Activated naive CD8-positive, alpha-beta T cell treated with anti-CD3 and anti-CD28 coated beads, Interleukin-2, amount 10 ng/mL, durations not matched to agents 7 days and 5 days (primary cell): ENCODE data around the gene C14orf119. TPM values are rescaled to one million over a fixed set of nuclear protein-coding genes. Genes with fewer than 3 reads are reported as not detected.
A peak's percentile ranks its signal among the peaks of the same experiment; 100 is the strongest.

Source experiments
- ATAC-seq: fragments of 150-1000 bp; cut with Tn5 transposase; one replicate; pipeline ENCODE4 v1.10.0; 2021; ENCODE audit warnings: low read depth, moderate library complexity
- POLR2A ChIA-PET: fragments of 350-600 bp; sonication (Branson Sonifier 250); formaldehyde crosslinking; loops from one replicate; lab custom pipeline; 2021; ENCODE audit warnings: antibody characterized with exemption; lab: Charles Lee
- DNase-seq: peaks from one replicate; pipeline ENCODE4 v3.0.0; 2021
- H3K27ac Mint-ChIP-seq: one replicate; pipeline ENCODE4 v1.8.0; 2022; ENCODE audit warnings: mild to moderate bottlenecking, mixed read lengths
- H3K27me3 Mint-ChIP-seq: one replicate; pipeline ENCODE4 v1.8.0; 2022; ENCODE audit warnings: mild to moderate bottlenecking, moderate library complexity, mixed read lengths
- H3K36me3 Mint-ChIP-seq: one replicate; pipeline ENCODE4 v1.8.0; 2021; ENCODE audit warnings: mild to moderate bottlenecking, mixed read lengths
- H3K4me1 Mint-ChIP-seq: one replicate; pipeline ENCODE4 v1.8.0; 2021; ENCODE audit warnings: mixed read lengths
- H3K4me3 Mint-ChIP-seq: one replicate; pipeline ENCODE4 v1.8.0; 2022; ENCODE audit warnings: mild to moderate bottlenecking, moderate library complexity, mixed read lengths
- H3K9me3 Mint-ChIP-seq: one replicate; pipeline ENCODE4 v1.8.0; 2021; ENCODE audit warnings: mixed read lengths
- total RNA-seq, 2 experiments: library from RNA; stranded (reverse); gene quantifications; one replicate each; pipeline ENCODE4 v1.2.3, GENCODE V29; 2021

C14orf119 gene
- total RNA-seq, 2 experiments from 2014 or later, result 46.6 to 47.4 TPM

DNA sequence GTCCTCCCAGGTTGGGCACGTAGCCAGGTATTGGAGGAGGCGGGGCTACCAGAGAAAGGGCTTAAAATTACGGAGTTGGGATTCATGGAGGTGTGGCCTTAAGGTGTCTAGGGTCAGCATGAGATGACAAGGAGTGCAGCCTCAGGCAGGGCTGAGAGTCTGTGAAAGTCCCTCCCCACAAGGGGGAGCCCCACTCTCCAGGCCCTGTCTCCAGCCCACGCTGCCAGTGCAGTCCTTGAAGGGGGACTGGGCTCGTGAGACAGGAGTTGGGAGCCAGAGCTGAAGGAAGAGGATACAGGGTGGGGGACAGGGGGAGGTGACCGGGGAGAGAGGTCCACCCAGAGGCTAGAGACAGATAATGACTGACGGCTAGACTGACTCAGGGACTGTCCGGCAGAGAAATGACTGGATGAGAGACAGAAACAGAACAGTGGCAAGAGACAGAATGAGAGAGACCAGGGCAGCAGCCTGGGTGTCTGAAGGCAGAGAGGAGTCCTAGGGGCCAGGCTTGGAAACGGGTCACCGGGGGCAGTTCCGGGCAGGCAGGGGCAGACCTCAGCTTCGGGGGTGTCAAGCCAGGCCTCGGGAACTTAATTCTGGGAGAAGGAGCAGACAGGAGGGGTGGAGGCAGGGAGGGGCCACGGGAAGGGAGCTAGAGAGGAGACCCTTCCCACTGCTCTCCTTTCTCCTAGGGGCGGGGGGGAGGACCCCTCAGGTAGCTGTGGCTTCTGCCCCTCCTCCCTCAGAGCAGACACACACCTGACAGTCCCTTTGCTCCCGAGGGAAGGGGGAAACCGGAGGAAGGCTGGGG is 39.0 kb upstream of the C14orf119 start:
- ATAC-seq (peak; percentile 65), DNase-seq (peak; percentile 73)
- peaks cover 3% of the 10 kb centered on the region for H3K36me3 Mint-ChIP-seq
- no peaks in the 10 kb centered on the region for H3K9me3 Mint-ChIP-seq
- peaks cover 16% of the 10 kb centered on the region for H3K4me1 Mint-ChIP-seq
- POLR2A ChIA-PET, result interaction anchor here (0.6 to 2.6 kb wide), 3 partner anchors 32 to 70 kb away, joined by 3 to 9 read pairs (median 3); no protein-coding TSS in a partner anchor
- peak overlapping the region; percentile 80 for H3K4me3 Mint-ChIP-seq
- H3K27ac Mint-ChIP-seq, result peak overlapping the region; percentile 35
- peaks cover 8% of the 10 kb centered on the region for H3K27me3 Mint-ChIP-seq

- H3K27me3 Mint-ChIP-seq, result peaks cover 8% of the 10 kb centered on the region
- no peaks in the 10 kb centered on the region for H3K9me3 Mint-ChIP-seq
- DNase-seq (peak; percentile 81), ATAC-seq (peak; percentile 76)
- peaks cover 3% of the 10 kb centered on the region for H3K36me3 Mint-ChIP-seq
- POLR2A ChIA-PET, result interaction anchor here (0.5 to 2.6 kb wide), 13 partner anchors 14 to 1546 kb away, joined by 3 to 12 read pairs (median 5); partner anchors contain the start of gene HAUS4
- peak within 1 kb of the TSS; percentile 81 for H3K4me3 Mint-ChIP-seq
- H3K4me1 Mint-ChIP-seq, result peaks cover 16% of the 10 kb centered on the region
- peak within 1 kb of the TSS; percentile 35 for H3K27ac Mint-ChIP-seq
Measured at GRCh38 chr14:23056956-23057756, 38.1 kb upstream of the C14orf119 start, which contains the start of gene CDH24. CDH24 (minus strand) TSS chr14:23057520; CDS start chr14:23055733, 1,787 bp downstream.

DNA sequence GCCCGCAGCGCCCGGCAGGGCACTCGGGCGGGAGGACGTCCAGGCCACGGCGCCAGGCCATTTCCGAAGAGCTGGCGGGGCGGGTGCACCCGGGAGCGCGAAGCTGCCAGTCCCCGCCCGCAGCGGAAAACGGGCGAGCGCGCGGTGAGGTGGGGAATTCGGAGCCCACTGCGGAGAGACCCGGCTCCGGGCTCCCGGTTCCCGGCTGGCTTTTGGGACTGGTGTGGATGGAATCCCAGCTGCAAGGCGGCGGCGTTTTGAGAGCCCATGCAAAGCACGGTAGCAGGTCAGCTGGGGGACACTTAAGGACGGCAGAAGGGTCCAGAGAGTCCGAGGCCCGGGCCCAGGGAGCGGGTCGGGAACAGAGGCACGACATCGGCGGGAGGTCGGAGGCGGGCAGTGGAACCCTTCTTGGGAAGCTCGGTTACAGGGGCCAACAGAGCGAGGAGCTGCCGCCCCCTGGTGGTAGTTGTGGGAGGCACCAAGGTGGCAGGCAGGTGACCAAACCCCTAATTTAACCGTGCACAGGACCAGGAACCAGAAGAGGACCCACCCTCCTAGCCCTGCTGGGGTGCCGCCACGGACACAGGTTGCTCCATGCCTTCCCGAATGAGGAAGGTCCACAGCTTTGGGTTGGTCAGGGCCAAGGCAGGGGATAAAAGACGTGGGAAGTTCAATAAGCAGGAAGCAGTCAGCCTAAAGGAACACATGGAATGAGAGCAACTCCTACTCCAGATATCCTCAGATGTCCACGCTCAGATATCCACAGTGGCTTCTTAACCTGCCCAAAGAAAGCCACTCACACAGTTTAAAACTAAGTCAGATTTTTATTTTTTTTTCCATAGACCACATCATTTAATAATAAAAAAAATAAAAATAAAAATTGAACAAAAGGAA is 37.3 kb upstream of the C14orf119 start:
- H3K27ac Mint-ChIP-seq, result no peak overlapping the region

DNA sequence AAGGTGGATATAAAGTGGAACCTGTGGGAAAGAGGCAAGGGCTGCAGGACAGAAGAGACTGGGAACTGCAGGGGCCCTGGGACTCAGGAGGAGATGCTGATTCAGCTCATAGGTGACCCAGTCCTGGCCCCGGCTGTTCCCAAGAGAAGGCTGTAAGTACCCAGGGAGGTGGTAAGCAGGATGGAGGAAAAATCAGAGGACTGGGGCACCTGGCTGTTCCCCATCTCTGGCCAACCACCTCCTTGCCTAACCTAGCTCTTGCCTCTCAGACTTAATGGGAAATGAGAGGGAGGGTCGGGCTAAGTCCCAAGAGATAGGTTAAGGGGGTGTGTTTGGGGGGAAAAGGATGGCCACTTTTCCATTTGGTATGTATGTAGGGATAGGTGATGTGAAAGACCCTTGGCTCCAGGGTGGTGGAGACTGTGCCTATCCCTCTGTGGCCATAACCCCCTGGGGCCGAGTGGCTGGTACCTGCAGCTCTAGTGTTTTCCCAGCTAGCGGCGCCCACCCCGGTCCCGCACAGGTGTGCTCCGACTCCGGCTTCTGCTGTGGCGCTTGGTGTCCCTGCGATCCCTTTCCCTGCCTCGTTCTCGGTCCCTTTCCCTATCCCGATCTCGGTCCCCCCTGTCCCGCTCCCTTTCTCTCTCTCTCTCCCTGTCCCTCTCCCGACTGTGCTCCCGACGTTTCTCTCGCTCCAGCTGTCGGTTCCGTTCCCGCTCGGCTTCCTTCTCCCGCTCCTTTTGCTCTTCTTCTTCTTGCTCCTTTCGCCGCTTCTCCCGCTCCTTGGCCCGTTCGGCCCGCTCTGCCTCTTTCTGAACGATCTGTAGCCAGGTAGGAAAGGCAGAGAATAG is 36.4 kb upstream of the C14orf119 start:
- H3K36me3 Mint-ChIP-seq, result peaks cover 6% of the 10 kb centered on the region
- POLR2A ChIA-PET, result interaction anchor here (0.7 to 1.8 kb wide), 9 partner anchors 12 to 489 kb away, joined by 3 to 12 read pairs (median 5); partner anchors contain the start of gene HAUS4
- peaks cover 8% of the 10 kb centered on the region for H3K27me3 Mint-ChIP-seq
- H3K4me3 Mint-ChIP-seq, result no peak overlapping the region
- H3K27ac Mint-ChIP-seq, result no peak overlapping the region
- ATAC-seq, result no peak
- no peak for DNase-seq
- H3K9me3 Mint-ChIP-seq, result no peaks in the 10 kb centered on the region
- peaks cover 16% of the 10 kb centered on the region for H3K4me1 Mint-ChIP-seq

More for the DNA sequence above, 37.3 kb upstream of the C14orf119 start:
- H3K36me3 Mint-ChIP-seq, result peaks cover 3% of the 10 kb centered on the region
- no peaks in the 10 kb centered on the region for H3K9me3 Mint-ChIP-seq
- H3K4me1 Mint-ChIP-seq, result peaks cover 16% of the 10 kb centered on the region
- POLR2A ChIA-PET, result interaction anchor here (0.5 to 1.8 kb wide), 12 partner anchors 14 to 1546 kb away, joined by 3 to 12 read pairs (median 4); partner anchors contain the start of gene HAUS4
- DNase-seq, result peak; percentile 90
- peaks cover 8% of the 10 kb centered on the region for H3K27me3 Mint-ChIP-seq
- H3K4me3 Mint-ChIP-seq, result peak overlapping the region; percentile 81
- peak; percentile 71 for ATAC-seq

DNA sequence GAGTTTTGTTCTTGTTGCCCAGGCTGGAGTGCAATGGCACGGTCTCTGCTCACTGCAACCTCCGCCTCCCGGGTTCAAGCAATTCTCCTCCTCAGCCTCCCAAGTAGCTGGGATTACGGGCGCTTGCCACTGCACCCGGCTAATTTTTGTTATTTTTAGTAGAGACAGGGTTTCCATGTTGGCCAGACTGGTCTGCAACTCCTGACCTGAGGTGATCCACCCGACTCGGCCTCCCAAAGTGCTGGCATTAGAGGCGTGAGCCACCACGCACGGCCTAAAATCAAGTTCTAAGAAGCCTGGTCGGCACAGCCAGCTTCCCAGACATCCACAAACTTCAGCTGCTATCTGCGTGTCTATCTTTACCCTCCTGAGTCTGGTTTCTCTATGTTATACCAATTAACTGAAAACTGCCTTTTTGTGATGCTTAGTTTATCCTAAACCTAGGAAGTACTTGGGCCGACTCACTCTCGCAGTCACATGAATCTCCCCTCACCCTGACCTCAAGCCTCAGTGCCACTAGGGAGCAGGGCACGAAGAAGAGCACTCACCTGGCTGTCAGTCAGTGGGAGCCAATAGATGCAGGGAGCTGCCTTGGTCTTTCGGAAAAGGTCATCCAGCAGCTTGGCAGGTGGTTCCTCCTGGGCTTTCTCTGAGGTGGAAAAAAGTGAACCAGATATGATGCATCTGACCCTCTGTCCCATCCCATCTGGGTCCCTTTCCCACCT is 34.6 kb upstream of the C14orf119 start:
- H3K4me3 Mint-ChIP-seq, result no peak overlapping the region
- ATAC-seq, result no peak
- H3K36me3 Mint-ChIP-seq, result peaks cover 9% of the 10 kb centered on the region
- H3K27ac Mint-ChIP-seq, result no peak overlapping the region
- no peaks in the 10 kb centered on the region for H3K9me3 Mint-ChIP-seq
- H3K27me3 Mint-ChIP-seq, result peaks cover 8% of the 10 kb centered on the region
- peaks cover 16% of the 10 kb centered on the region for H3K4me1 Mint-ChIP-seq
- POLR2A ChIA-PET, result interaction anchor here (0.6 to 1.8 kb wide), 3 partner anchors 46 to 189 kb away, joined by 3 to 4 read pairs (median 4); partner anchors contain the start of gene LRP10
- DNase-seq, result no peak

DNA sequence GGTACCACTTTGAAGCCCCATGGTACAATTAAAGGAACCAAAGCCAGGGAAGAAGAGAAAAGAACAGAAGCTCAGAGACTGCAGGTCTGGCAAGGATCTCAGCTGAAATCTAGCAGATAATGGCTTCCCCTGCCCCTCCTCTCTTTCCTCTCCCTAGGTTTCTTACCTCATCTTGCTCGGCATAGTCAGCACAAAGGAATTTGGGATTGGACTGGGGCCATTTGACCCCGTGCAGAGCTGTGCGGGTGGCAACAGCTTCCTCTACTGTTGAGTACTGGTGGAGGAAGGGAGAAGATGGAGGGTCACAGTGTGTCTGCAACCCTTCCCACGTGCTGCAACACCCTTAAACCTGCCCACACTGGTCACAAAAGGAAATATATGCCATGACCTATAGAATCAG is 33.3 kb upstream of the C14orf119 start:
- ATAC-seq (no peak), DNase-seq (no peak)
- POLR2A ChIA-PET, result interaction anchor here (1.1 to 1.6 kb wide), 2 partner anchors 9 to 55 kb away, joined by 4 read pairs; no protein-coding TSS in a partner anchor
- Mint-ChIP-seq H3K4me3 (no peak overlapping the region), H3K9me3 (no peaks in the 10 kb centered on the region), H3K27me3 (peaks cover under 1% of the 10 kb centered on the region), H3K36me3 (peaks cover 11% of the 10 kb centered on the region), H3K27ac (no peak overlapping the region), H3K4me1 (peaks cover 6% of the 10 kb centered on the region)

GRCh38 chr14:23063601-23064000 is 31.7 kb upstream of the C14orf119 start:
- Mint-ChIP-seq H3K4me3 (no peak overlapping the region), H3K4me1 (no peaks in the 10 kb centered on the region), H3K27ac (no peak overlapping the region), H3K36me3 (peaks cover 11% of the 10 kb centered on the region), H3K9me3 (no peaks in the 10 kb centered on the region), H3K27me3 (no peaks in the 10 kb centered on the region)
- POLR2A ChIA-PET, result no interaction called here
- no peak for DNase-seq
- no peak for ATAC-seq

GRCh38 chr14:23066368-23066767 is 28.9 kb upstream of the C14orf119 start:
- no peaks in the 10 kb centered on the region for H3K27me3 Mint-ChIP-seq
- peaks cover 9% of the 10 kb centered on the region for H3K4me1 Mint-ChIP-seq
- peaks cover 14% of the 10 kb centered on the region for H3K36me3 Mint-ChIP-seq
- POLR2A ChIA-PET, result no interaction called here
- no peaks in the 10 kb centered on the region for H3K9me3 Mint-ChIP-seq
- DNase-seq (no peak), ATAC-seq (no peak)
- no peak overlapping the region for H3K4me3 Mint-ChIP-seq
- no peak overlapping the region for H3K27ac Mint-ChIP-seq

DNA sequence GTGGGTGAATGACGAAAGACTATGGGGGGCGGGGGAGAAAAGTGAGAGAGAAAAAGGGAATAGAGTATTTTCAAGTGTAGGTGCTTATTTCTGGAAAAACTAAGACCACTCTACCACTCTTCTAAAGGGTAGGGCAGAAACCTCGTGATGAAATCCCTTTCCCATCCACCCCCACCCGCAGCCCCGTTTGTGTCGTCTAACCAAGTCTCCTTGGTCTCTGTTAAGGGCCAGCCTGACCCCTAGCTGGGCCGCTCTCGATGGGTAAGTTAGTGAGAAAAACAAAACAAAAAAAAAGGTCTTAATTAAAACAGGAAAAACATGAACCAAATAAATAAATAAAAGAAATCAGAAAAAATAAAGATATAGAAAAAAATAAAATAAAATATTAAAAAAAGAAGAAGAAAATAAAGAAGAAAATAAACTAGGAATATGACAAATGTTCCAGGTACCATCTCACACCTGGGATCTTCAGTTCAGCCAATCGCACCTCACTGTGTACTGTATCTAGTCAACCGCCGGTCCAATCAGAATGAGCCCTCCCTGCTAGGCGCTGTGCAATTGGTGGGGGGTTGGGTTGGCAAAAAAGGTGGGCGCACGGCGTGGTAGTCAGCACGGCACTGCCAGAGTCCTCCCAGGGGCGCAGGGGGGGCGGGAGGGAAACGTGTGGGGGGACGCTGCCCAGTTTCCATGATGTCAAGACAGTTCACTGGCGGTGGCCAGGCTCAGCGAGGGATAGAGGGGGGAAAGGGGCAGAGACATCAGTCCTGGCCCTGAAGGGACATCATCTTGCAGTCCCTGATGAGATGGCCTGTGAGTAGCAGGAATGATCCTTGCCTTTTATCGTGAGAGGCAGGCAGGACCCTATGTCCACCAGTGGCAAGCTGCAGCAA is 28.2 kb upstream of the C14orf119 start:
- POLR2A ChIA-PET, result no interaction called here
- no peaks in the 10 kb centered on the region for H3K27me3 Mint-ChIP-seq
- DNase-seq (no peak), ATAC-seq (no peak)
- no peak overlapping the region for H3K4me3 Mint-ChIP-seq
- no peaks in the 10 kb centered on the region for H3K9me3 Mint-ChIP-seq
- H3K36me3 Mint-ChIP-seq, result peaks cover 14% of the 10 kb centered on the region
- H3K27ac Mint-ChIP-seq, result no peak overlapping the region
- H3K4me1 Mint-ChIP-seq, result peaks cover 13% of the 10 kb centered on the region

- no peaks in the 10 kb centered on the region for H3K9me3 Mint-ChIP-seq
- ATAC-seq (no peak), DNase-seq (no peak)
- peaks cover 13% of the 10 kb centered on the region for H3K4me1 Mint-ChIP-seq
- no peak overlapping the region for H3K4me3 Mint-ChIP-seq
- H3K27ac Mint-ChIP-seq, result peak overlapping the region; percentile 31
- peaks cover 14% of the 10 kb centered on the region for H3K36me3 Mint-ChIP-seq
- H3K27me3 Mint-ChIP-seq, result no peaks in the 10 kb centered on the region
- POLR2A ChIA-PET, result interaction anchor here (0.7 to 1.3 kb wide), 5 partner anchors 27 to 85 kb away, joined by 4 to 11 read pairs (median 5); partner anchors contain the start of genes ACIN1 and C14orf119
Measured at GRCh38 chr14:23067847-23068788, 27.2 kb upstream of the C14orf119 start.
